HepG2 (cell line): ENCODE measurements around the gene OPRL1. TPM values are rescaled to one million over a fixed set of nuclear protein-coding genes. Genes with fewer than 3 reads are reported as not detected.

ENCODE experiments used
- CCAR2 ChIP-seq: fragments of 200-400 bp; formaldehyde crosslinking; optimal IDR thresholded peaks from 2 replicates; pipeline ENCODE3; 2018; ENCODE audit warnings: low read depth, mild to moderate bottlenecking, low read length, moderate library complexity
- GABPB1 ChIP-seq: IDR thresholded peaks from 2 replicates; pipeline ENCODE4 v1.6.1; 2016; ENCODE audit warnings: mild to moderate bottlenecking, missing genetic modification reagents, moderate library complexity, missing compliant biosample characterization
- KDM5B ChIP-seq: sonication (generic); formaldehyde crosslinking; IDR thresholded peaks from 2 replicates; pipeline ENCODE4 v1.4.0; 2020; ENCODE audit warnings: missing genetic modification reagents, mild to moderate bottlenecking, borderline replicate concordance
- PRMT3 ChIP-seq: sonication (generic); formaldehyde crosslinking; IDR thresholded peaks from 2 replicates; pipeline ENCODE4 v1.8.1; 2022; ENCODE audit warnings: low read depth, mild to moderate bottlenecking, moderate library complexity, missing genetic modification reagents, borderline replicate concordance
- REL ChIP-seq: sonication (generic); formaldehyde crosslinking; conservative IDR thresholded peaks from 2 replicates; pipeline ENCODE4 v1.8.0; 2022; ENCODE audit warnings: mild to moderate bottlenecking, missing genetic modification reagents, moderate library complexity
- SMAD1 ChIP-seq: sonication (generic); formaldehyde crosslinking; IDR thresholded peaks from 2 replicates; pipeline ENCODE4 v1.4.0; 2020; ENCODE audit warnings: missing genetic modification reagents, low read depth, mild to moderate bottlenecking, borderline replicate concordance
- SMYD3 ChIP-seq: sonication (generic); formaldehyde crosslinking; IDR thresholded peaks from 2 replicates; pipeline ENCODE4 v1.8.1; 2023; ENCODE audit warnings: mild to moderate bottlenecking, missing genetic modification reagents
- TARDBP ChIP-seq: sonication (generic); formaldehyde crosslinking; IDR thresholded peaks from 2 replicates; pipeline ENCODE4 v1.8.0; 2022; ENCODE audit warnings: mild to moderate bottlenecking, missing genetic modification reagents
- ZFP1 ChIP-seq: IDR thresholded peaks from 2 replicates; pipeline ENCODE4 v1.6.1; 2016
- ZKSCAN1 ChIP-seq: fragments of 150-350 bp; IDR thresholded peaks from 2 replicates; pipeline ENCODE4 v1.6.1; 2014; ENCODE audit warnings: low read length
- ZNF232 ChIP-seq: sonication (generic); formaldehyde crosslinking; IDR thresholded peaks from 2 replicates; pipeline ENCODE4 v1.4.0; 2020; ENCODE audit warnings: missing genetic modification reagents, borderline replicate concordance
- ZNF883 ChIP-seq: sonication (generic); formaldehyde crosslinking; IDR thresholded peaks from 2 replicates; pipeline ENCODE4 v1.5.1; 2020; ENCODE audit warnings: mild to moderate bottlenecking, missing genetic modification reagents; ENCODE audit errors: not compliant biosample characterization
- polyA plus RNA-seq, 8 experiments: library from polyadenylated mRNA; depleted of rRNA in 3 of 8; stranded (reverse) in 7 of 8; unstranded in 1 of 8; fragments of >200 nt; fragmentation: Illumina TruSeq in 4 of 8; extraction: Trizol in 4 of 8; gene quantifications; 2 replicates each; pipeline versions ENCODE4 v1.2.1 to v1.2.3, GENCODE V29; 2011 to 2016; ENCODE audit warnings: low read depth in 4 of 8, missing spikeins in 1 of 8, mixed read lengths in 1 of 8; ENCODE audit not compliant: insufficient read depth in 1 of 8
- total RNA-seq, 5 experiments: library from RNA; depleted of rRNA; stranded (reverse); fragments of >200 nt; fragmentation: Illumina TruSeq; extraction: Trizol; gene quantifications; 2 replicates each; pipeline ENCODE4 v1.2.3, GENCODE V29; 2016; ENCODE audit warnings: low read depth in 1 of 5
- TF ChIP-seq, protein P1 (sequence below): sonication (generic); formaldehyde crosslinking; IDR thresholded peaks from 2 replicates; pipeline ENCODE4 v1.5.0; 2020; ENCODE audit warnings: mild to moderate bottlenecking, missing genetic modification reagents, borderline replicate concordance
- TF ChIP-seq, protein P2 (sequence below): sonication (generic); formaldehyde crosslinking; IDR thresholded peaks from 2 replicates; pipeline ENCODE4 v1.9.0; 2021; ENCODE audit warnings: missing genetic modification reagents, borderline replicate concordance
- TF ChIP-seq, protein P3 (sequence below): sonication (generic); formaldehyde crosslinking; conservative IDR thresholded peaks from 2 replicates; pipeline ENCODE4 v1.4.0; 2020; ENCODE audit warnings: missing genetic modification reagents
- TF ChIP-seq, protein P4 (sequence below): sonication (generic); formaldehyde crosslinking; IDR thresholded peaks from 2 replicates; pipeline ENCODE4 v1.8.0; 2022; ENCODE audit warnings: missing genetic modification reagents, mild to moderate bottlenecking, moderate library complexity, borderline replicate concordance

OPRL1 gene
- total and polyA plus RNA-seq, 2 of the 13 experiments (the other 11 are each of a cell fraction or from before 2014, with no cell fraction given): 0.35 to 0.71 TPM

DNA sequence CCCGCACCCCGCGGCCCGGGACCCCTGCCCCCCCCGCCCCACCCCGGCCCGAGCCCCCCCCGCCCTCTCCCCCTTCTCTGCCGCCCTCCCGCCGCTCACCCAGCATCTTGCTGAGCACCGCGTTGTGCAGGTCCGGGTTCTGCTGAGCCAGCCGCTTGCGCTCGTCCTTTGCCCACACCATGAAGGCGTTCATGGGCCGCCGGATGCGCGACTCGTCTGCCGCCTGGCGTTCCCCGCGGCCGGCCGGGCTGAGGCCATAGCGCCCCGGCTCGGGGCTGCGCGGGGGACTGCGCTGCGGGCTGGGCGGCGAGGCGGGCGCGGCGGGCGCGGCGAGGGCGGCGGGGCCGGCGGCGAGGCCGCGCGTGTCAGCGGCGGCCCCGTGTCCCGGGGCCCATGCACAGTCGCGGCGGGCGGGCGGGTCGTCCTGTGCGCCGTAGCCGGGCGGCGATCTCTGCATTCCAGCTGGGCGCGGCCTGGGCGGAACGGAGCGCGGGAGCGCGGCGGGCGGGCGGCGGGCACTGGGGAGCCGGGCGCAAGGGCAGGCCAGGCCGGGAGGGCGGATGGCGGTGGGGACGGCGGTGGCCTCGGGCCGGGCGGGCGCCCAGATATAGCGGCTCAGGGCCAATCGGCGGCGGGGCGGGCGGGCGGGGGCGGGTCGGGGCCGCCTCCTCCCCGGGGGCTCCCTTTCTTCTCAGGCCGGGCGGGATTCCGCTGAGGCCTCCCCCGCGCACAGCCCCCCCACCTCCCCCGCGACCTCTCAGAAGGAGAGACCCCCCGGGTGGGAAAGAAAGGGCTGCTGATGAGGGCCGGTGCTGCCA is 30.6 kb upstream of the OPRL1 start, which contains the start of gene SOX18 (continued):
- TF ChIP-seq SMAD1 (CRISPR knock-in tag) (no peak), SMYD3 (no peak), PRMT3 (no peak), ZKSCAN1 (no peak), GABPB1 (peak; percentile 42; the same call in 1 of the 2 replicates), REL (CRISPR knock-in tag) (no peak), ZNF232 (no peak), CCAR2 (no peak), KDM5B (CRISPR knock-in tag) (no peak), ZNF883 (CRISPR knock-in tag) (no peak), ZFP1 (CRISPR knock-in tag) (no peak), TARDBP (no peak)
- TF ChIP-seq, protein P1, sequence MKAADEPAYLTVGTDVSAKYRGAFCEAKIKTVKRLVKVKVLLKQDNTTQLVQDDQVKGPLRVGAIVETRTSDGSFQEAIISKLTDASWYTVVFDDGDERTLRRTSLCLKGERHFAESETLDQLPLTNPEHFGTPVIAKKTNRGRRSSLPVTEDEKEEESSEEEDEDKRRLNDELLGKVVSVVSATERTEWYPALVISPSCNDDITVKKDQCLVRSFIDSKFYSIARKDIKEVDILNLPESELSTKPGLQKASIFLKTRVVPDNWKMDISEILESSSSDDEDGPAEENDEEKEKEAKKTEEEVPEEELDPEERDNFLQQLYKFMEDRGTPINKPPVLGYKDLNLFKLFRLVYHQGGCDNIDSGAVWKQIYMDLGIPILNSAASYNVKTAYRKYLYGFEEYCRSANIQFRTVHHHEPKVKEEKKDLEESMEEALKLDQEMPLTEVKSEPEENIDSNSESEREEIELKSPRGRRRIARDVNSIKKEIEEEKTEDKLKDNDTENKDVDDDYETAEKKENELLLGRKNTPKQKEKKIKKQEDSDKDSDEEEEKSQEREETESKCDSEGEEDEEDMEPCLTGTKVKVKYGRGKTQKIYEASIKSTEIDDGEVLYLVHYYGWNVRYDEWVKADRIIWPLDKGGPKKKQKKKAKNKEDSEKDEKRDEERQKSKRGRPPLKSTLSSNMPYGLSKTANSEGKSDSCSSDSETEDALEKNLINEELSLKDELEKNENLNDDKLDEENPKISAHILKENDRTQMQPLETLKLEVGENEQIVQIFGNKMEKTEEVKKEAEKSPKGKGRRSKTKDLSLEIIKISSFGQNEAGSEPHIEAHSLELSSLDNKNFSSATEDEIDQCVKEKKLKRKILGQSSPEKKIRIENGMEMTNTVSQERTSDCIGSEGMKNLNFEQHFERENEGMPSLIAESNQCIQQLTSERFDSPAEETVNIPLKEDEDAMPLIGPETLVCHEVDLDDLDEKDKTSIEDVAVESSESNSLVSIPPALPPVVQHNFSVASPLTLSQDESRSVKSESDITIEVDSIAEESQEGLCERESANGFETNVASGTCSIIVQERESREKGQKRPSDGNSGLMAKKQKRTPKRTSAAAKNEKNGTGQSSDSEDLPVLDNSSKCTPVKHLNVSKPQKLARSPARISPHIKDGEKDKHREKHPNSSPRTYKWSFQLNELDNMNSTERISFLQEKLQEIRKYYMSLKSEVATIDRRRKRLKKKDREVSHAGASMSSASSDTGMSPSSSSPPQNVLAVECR (CRISPR knock-in tag): no peak; the same call in 1 of the 2 replicates
- TF ChIP-seq, protein P2, sequence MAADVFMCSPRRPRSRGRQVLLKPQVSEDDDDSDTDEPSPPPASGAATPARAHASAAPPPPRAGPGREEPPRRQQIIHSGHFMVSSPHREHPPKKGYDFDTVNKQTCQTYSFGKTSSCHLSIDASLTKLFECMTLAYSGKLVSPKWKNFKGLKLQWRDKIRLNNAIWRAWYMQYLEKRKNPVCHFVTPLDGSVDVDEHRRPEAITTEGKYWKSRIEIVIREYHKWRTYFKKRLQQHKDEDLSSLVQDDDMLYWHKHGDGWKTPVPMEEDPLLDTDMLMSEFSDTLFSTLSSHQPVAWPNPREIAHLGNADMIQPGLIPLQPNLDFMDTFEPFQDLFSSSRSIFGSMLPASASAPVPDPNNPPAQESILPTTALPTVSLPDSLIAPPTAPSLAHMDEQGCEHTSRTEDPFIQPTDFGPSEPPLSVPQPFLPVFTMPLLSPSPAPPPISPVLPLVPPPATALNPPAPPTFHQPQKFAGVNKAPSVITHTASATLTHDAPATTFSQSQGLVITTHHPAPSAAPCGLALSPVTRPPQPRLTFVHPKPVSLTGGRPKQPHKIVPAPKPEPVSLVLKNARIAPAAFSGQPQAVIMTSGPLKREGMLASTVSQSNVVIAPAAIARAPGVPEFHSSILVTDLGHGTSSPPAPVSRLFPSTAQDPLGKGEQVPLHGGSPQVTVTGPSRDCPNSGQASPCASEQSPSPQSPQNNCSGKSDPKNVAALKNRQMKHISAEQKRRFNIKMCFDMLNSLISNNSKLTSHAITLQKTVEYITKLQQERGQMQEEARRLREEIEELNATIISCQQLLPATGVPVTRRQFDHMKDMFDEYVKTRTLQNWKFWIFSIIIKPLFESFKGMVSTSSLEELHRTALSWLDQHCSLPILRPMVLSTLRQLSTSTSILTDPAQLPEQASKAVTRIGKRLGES (CRISPR knock-in tag): peak; percentile 33; the same call in 1 of the 2 replicates
- TF ChIP-seq, protein P3, sequence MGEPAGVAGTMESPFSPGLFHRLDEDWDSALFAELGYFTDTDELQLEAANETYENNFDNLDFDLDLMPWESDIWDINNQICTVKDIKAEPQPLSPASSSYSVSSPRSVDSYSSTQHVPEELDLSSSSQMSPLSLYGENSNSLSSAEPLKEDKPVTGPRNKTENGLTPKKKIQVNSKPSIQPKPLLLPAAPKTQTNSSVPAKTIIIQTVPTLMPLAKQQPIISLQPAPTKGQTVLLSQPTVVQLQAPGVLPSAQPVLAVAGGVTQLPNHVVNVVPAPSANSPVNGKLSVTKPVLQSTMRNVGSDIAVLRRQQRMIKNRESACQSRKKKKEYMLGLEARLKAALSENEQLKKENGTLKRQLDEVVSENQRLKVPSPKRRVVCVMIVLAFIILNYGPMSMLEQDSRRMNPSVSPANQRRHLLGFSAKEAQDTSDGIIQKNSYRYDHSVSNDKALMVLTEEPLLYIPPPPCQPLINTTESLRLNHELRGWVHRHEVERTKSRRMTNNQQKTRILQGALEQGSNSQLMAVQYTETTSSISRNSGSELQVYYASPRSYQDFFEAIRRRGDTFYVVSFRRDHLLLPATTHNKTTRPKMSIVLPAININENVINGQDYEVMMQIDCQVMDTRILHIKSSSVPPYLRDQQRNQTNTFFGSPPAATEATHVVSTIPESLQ: no peak
- TF ChIP-seq, protein P4, sequence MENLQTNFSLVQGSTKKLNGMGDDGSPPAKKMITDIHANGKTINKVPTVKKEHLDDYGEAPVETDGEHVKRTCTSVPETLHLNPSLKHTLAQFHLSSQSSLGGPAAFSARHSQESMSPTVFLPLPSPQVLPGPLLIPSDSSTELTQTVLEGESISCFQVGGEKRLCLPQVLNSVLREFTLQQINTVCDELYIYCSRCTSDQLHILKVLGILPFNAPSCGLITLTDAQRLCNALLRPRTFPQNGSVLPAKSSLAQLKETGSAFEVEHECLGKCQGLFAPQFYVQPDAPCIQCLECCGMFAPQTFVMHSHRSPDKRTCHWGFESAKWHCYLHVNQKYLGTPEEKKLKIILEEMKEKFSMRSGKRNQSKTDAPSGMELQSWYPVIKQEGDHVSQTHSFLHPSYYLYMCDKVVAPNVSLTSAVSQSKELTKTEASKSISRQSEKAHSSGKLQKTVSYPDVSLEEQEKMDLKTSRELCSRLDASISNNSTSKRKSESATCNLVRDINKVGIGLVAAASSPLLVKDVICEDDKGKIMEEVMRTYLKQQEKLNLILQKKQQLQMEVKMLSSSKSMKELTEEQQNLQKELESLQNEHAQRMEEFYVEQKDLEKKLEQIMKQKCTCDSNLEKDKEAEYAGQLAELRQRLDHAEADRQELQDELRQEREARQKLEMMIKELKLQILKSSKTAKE (CRISPR knock-in tag): no peak
